GM18517 (cell line): Measurements from ENCODE around the gene TRABD.
"Not testable (repeated sequence)": the region's sequence is repeated elsewhere in the genome, so short reads cannot be mapped to it uniquely, and the experiment has no call there.

ENCODE experiments used
- ATAC-seq: cut with Tn5 transposase; IDR thresholded peaks from one replicate; pipeline ENCODE4 v1.9.1; 2021; ENCODE audit warnings: mild to moderate bottlenecking, moderate library complexity; ENCODE audit not compliant: unreplicated experiment

Gene TRABD

GRCh38 chr22:50200461-50201190 is 14.9 kb downstream of the TRABD start, which contains the start of gene SELENOO:
Gene SELENOO, plus strand, starts transcription at chr22:50201011. Its CDS starts 26 bp downstream, at chr22:50201037.
- peak; percentile 63 for ATAC-seq

GRCh38 chr22:50201191-50202129 is 15.7 kb downstream of the TRABD start:
- peak; percentile 24 for ATAC-seq

DNA sequence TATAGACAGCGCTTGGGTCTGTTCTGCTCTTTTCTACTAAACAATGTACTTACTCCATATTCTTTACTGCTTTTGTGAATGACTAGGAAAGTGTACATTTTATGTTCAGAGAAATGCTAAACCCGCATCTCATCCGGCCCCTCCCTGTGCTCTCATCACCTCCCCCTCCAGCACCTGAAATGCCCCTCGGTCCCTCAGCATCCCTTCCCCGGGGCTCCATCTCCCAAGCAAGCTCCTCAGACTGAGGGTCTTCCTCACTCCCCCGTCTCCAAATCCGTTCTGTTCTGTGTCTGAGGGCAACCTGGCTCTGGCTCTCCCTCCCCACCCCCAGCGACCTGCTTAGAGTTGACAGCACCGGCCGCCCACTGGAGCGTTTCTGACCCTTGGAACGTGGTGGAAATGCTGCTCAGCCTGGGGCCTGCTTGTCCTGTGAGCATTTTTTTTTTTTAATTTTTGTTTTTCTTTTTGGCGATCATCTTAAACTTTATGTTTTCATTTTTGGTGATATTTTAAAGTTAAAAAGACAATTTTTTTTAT is 16.5 kb downstream of the TRABD start:
- no peak for ATAC-seq

DNA sequence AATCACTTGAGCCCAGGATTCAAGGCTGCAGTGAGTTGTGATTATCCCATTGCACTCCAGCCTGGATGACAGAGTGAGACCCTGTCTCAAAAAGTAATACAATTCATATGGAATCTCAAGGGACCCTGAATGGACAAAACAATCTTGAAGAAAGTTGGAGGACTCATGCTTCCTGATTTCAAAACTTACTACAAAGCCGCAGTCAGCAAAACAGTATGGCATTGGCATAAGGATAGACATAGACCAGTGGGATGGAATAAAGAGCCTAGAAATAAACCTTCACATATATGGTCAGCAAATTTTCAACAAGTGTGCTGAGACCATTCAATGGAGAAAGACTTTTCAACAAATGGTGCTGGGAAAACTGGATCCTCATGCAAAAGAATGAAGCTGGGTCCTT is 17.6 kb downstream of the TRABD start:
- no peak for ATAC-seq

DNA sequence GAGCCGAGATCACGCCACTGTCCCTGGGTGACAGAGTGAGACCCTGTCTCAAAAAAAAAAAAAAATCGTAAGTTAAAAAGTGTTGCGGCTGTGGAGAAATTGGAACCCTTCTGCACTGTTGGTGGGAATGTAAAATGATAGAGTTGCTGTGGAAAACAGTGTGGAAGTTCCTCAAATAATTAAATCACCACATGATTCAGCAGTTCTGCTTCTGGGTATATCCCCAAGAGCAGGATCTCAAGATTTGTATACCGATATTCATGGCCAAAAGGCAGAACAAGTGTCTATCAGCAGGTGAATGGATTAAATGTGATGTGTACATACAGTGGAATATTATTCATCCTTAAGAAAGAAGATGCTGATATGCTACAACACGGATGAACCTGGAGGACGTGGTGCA is 18.9 kb downstream of the TRABD start:
- ATAC-seq = no peak

DNA sequence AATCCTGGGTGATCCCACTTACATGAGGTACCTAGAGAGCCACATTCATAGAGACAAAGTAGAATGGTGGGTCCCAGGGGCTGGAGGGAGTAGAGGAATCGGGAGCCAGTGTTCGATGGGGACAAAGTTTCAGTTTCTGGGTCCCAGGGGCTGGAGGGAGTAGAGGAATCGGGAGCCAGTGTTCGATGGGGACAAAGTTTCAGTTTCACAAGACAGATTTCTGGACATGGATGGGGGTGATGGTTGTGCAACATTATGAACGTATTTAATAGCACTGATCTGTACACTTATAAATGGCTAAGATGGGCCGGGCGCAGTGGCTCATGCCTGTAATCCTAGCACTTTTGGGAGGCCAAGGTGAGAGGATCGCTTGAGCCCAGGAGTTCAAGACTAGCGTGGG is 19.3 kb downstream of the TRABD start:
- not testable (repeated sequence) for ATAC-seq

GRCh38 chr22:50205781-50206569 is 20.3 kb downstream of the TRABD start:
- no peak for ATAC-seq

DNA sequence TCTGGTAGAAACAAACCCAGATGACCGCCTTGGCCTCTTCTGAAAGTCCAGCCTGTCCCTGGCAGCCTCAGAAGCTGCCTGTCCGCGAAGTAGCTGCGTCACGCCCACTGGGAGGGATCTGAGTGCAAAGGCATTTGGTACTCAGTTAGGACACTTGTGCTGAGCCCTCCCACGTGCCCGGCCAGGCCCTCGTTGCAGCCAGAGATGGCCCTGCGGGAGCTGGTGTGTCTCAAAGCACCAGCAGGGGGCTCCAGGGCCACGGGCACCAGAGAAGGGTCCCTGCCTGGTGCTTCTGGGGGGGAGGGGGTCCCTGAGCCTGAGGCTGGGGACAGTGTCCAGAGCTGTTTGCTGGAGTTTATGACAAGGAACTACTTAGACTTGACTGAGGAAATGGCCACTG is 20.9 kb downstream of the TRABD start:
- ATAC-seq = no peak

GRCh38 chr22:50207383-50208140 is 21.8 kb downstream of the TRABD start:
- no peak for ATAC-seq

DNA sequence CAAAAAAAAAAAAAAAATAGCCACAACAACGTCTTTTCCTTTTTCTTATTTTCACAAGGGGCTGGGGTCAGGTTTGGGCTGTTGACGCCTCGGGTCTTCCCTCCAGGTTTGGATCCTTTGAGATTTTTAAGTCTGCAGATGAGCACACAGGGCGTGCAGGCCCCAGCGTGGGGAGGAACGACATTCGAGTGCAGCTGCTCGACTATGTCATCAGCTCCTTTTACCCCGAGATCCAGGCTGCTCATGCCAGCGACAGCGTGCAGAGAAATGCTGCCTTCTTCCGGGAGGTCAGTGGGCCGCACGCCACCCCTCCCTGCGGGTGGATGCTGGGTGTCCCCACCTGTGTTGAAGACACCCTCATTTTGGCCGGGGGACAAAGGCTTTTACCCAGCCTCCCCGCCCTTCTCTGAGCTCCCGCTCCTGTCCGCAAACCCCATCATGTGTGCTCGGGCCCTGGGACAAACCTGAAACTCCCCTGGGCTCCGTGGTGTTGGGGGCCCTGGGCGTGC is 22.8 kb downstream of the TRABD start:
- ATAC-seq = no peak

- no peak for ATAC-seq
Measured at GRCh38 chr22:50208939-50209892, 23.5 kb downstream of the TRABD start.

DNA sequence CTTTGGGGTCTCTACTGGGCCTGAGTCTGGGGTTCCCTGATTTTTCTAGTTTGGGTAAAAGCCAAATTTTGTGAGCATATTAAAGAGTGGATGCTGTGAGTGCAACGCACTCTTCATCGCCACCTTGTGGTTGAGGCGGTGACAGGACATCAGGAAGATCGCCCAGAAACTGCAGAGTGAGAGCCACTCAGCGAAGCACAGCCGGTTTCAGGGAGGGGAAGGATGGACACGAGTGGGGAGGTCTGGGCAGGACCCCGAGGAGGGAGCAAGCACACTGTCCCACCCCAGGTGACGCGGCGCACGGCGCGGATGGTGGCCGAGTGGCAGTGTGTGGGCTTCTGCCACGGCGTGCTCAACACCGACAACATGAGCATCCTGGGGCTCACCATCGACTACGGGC is 24.2 kb downstream of the TRABD start:
- no peak for ATAC-seq

DNA sequence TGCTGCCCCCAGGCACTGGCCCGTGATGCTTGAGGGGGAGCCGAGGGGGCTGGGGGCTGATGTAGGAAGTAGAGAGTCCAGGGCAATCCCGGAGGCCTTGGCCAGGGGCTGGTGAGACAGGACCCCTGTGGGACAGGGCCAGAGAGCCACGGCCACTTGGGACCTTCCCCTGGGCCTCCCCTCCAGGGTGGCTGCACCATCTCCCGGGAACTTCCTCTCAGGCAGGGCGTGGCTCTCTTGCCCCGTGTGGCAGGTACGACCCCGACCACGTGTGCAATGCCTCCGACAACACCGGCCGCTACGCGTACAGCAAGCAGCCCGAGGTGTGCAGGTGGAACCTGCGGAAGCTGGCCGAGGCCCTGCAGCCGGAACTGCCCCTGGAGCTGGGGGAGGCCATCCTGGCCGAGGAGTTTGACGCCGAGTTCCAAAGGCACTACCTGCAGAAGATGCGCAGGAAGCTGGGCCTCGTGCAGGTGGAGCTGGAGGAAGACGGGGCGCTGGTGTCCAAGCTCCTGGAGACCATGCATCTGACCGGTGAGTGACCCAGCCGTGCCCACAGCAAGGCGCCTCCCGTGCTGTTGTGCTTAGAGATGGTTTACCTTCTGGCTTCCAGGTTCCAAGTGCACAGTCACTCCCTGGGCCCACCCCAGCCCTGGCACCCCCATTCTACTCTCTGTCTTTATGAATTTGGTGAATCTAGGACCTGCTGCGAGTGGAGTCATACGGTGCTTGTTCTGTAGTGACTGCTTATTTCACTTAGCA is 24.8 kb downstream of the TRABD start:
- no peak for ATAC-seq

DNA sequence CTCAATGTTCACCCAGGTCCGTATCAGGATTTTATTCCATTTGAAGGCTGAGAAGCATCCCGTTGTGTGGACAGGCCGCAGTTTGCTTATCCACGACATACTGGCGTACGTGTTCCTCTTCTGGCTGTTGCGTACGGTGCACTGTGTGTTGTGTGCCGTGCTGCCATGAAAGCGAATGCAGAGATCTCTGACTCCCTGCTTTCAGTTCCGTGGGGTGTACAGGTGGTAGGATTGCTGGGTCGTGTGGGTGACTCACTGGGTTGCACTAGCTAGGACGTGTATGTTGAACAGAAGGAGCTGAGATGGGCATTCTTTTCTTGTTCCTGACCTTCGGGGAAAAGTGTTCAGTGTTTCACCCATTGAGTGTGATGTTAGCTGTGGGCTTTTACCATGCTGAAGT is 25.4 kb downstream of the TRABD start:
- no peak for ATAC-seq

- no peak for ATAC-seq
Measured at GRCh38 chr22:50213263-50213662, 27.6 kb downstream of the TRABD start.

DNA sequence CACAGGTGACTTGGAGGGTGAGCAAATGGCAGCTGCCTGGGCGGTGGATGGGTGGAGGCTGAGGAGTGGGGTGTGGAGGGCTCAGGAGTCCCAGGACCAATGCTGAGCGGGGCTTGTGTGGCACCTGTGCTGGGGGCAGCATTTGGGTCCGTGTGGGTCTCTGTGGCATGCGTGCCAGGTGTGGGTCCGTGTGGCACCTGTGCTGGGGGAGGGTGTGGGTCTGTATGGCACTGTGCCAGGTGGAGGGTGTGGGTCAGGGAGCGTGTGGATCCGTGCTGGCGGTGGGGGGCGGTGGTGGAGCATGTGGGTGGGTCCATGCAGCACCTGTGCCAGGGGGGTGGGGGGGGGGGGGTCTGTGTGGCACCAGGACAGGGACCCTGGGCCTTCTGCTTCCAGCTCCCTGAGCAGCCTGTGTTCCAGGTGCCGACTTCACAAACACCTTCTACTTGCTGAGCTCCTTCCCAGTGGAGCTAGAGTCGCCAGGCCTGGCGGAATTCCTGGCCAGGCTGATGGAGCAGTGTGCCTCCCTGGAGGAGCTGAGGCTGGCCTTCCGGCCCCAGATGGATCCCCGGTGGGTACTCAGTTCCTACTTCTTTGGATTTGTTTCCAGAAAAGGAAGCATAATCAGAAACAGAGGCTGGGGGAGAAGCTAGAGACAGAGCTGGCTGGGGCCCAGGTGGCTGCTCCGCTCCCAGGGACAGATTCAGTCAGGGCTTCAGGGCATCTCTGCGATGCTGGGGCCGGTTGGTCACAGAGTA is 29.8 kb downstream of the TRABD start:
- no peak for ATAC-seq

- ATAC-seq = no peak
Measured at GRCh38 chr22:50216055-50216683, 30.5 kb downstream of the TRABD start.
